ENCODE measurements around the gene TNS2. TPM values are rescaled to one million over a fixed set of nuclear protein-coding genes. Genes with fewer than 3 reads are reported as not detected.
"Not testable (repeated sequence)": the region's sequence is repeated elsewhere in the genome, so short reads cannot be mapped to it uniquely, and the experiment has no call there.

TNS2 gene
- total RNA-seq, 2 donors from 2014 or later = 0.69 to 4.6 TPM

- Mint-ChIP-seq H3K4me3 (peak within 1 kb of the TSS; percentile 84), H3K27ac (peak within 1 kb of the TSS; percentile 97), H3K27me3 (no peaks in the 10 kb centered on the region), H3K36me3 (ENCODE audit: low read depth) (peaks cover 33% of the 10 kb centered on the region), H3K9me3 (no peaks in the 10 kb centered on the region), H3K4me1 (peaks cover 28% of the 10 kb centered on the region)
- ATAC-seq (replicated peaks) = peak; percentile 98
These were observed 29.6 kb downstream of the TNS2 start, which contains the start of gene SPRYD3 for GRCh38 chr12:53079226-53080117. SPRYD3 (minus strand) TSS chr12:53079390; CDS start chr12:53079333, 57 bp downstream.

GRCh38 chr12:53082637-53083175 is 32.8 kb downstream of the TNS2 start:
- peak overlapping the region; percentile 14 for H3K4me3 Mint-ChIP-seq
- peaks cover 3% of the 10 kb centered on the region for H3K27me3 Mint-ChIP-seq
- H3K9me3 Mint-ChIP-seq = no peaks in the 10 kb centered on the region
- peak; percentile 3 for ATAC-seq (replicated peaks)
- H3K27ac Mint-ChIP-seq = no peak overlapping the region
- H3K4me1 Mint-ChIP-seq = peaks cover 14% of the 10 kb centered on the region
- peaks cover 1% of the 10 kb centered on the region for H3K36me3 Mint-ChIP-seq (ENCODE audit: low read depth)

GRCh38 chr12:53086361-53086760 is 36.5 kb downstream of the TNS2 start:
- Mint-ChIP-seq H3K27ac (no peak overlapping the region), H3K4me1 (no peaks in the 10 kb centered on the region), H3K9me3 (no peaks in the 10 kb centered on the region), H3K36me3 (ENCODE audit: low read depth) (no peaks in the 10 kb centered on the region), H3K4me3 (no peak overlapping the region), H3K27me3 (peaks cover 3% of the 10 kb centered on the region)
- no peak for ATAC-seq (replicated peaks)

GRCh38 chr12:53090105-53090504 is 40.2 kb downstream of the TNS2 start:
- no peak overlapping the region for H3K27ac Mint-ChIP-seq
- H3K27me3 Mint-ChIP-seq = peaks cover 3% of the 10 kb centered on the region
- no peak for ATAC-seq (replicated peaks)
- H3K4me3 Mint-ChIP-seq = no peak overlapping the region
- H3K9me3 Mint-ChIP-seq = no peaks in the 10 kb centered on the region
- peaks cover 3% of the 10 kb centered on the region for H3K4me1 Mint-ChIP-seq
- H3K36me3 Mint-ChIP-seq (ENCODE audit: low read depth) = no peaks in the 10 kb centered on the region

- ATAC-seq (replicated peaks) = no peak
- H3K4me3 Mint-ChIP-seq = no peak overlapping the region
- no peaks in the 10 kb centered on the region for H3K9me3 Mint-ChIP-seq
- H3K36me3 Mint-ChIP-seq (ENCODE audit: low read depth) = no peaks in the 10 kb centered on the region
- H3K27ac Mint-ChIP-seq = no peak overlapping the region
- peaks cover 2% of the 10 kb centered on the region for H3K27me3 Mint-ChIP-seq
- peaks cover 3% of the 10 kb centered on the region for H3K4me1 Mint-ChIP-seq
These were observed 40.7 kb downstream of the TNS2 start for GRCh38 chr12:53090554-53090953.

- H3K27me3 Mint-ChIP-seq = no peaks in the 10 kb centered on the region
- no peak overlapping the region for H3K4me3 Mint-ChIP-seq
- ATAC-seq (replicated peaks) = no peak
- H3K36me3 Mint-ChIP-seq (ENCODE audit: low read depth) = no peaks in the 10 kb centered on the region
- no peaks in the 10 kb centered on the region for H3K9me3 Mint-ChIP-seq
- H3K4me1 Mint-ChIP-seq = peaks cover 4% of the 10 kb centered on the region
- no peak overlapping the region for H3K27ac Mint-ChIP-seq
These were observed 41.9 kb downstream of the TNS2 start for GRCh38 chr12:53091756-53092155.

GRCh38 chr12:53093777-53094393 is 44.0 kb downstream of the TNS2 start:
- no peak overlapping the region for H3K27ac Mint-ChIP-seq
- no peak for ATAC-seq (replicated peaks)
- H3K27me3 Mint-ChIP-seq = peaks cover 4% of the 10 kb centered on the region
- H3K4me1 Mint-ChIP-seq = peaks cover 19% of the 10 kb centered on the region
- H3K4me3 Mint-ChIP-seq = no peak overlapping the region
- H3K9me3 Mint-ChIP-seq = no peaks in the 10 kb centered on the region
- no peaks in the 10 kb centered on the region for H3K36me3 Mint-ChIP-seq (ENCODE audit: low read depth)

- H3K27me3 Mint-ChIP-seq = peaks cover 4% of the 10 kb centered on the region
- no peaks in the 10 kb centered on the region for H3K36me3 Mint-ChIP-seq (ENCODE audit: low read depth)
- no peak overlapping the region for H3K4me3 Mint-ChIP-seq
- H3K27ac Mint-ChIP-seq = no peak overlapping the region
- H3K9me3 Mint-ChIP-seq = no peaks in the 10 kb centered on the region
- peaks cover 24% of the 10 kb centered on the region for H3K4me1 Mint-ChIP-seq
- ATAC-seq (replicated peaks) = no peak
These were observed 44.5 kb downstream of the TNS2 start for GRCh38 chr12:53094394-53094787.

GRCh38 chr12:53094796-53095595 is 45.1 kb downstream of the TNS2 start:
- H3K36me3 Mint-ChIP-seq (ENCODE audit: low read depth); H3K4me3 Mint-ChIP-seq; ATAC-seq (replicated peaks): not testable (repeated sequence)

GRCh38 chr12:53095596-53095895 is 45.7 kb downstream of the TNS2 start:
- not testable (repeated sequence) for H3K4me3 Mint-ChIP-seq; H3K27me3 Mint-ChIP-seq; H3K36me3 Mint-ChIP-seq (ENCODE audit: low read depth); ATAC-seq (replicated peaks); H3K9me3 Mint-ChIP-seq; H3K27ac Mint-ChIP-seq
- H3K4me1 Mint-ChIP-seq = peaks cover 25% of the 10 kb centered on the region

More at GRCh38 chr12:53094796-53095595, 45.1 kb downstream of the TNS2 start:
- H3K27ac Mint-ChIP-seq, H3K9me3 Mint-ChIP-seq, H3K27me3 Mint-ChIP-seq: not testable (repeated sequence)
- peaks cover 25% of the 10 kb centered on the region for H3K4me1 Mint-ChIP-seq

GRCh38 chr12:53096089-53096741 is 46.4 kb downstream of the TNS2 start:
- no peaks in the 10 kb centered on the region for H3K9me3 Mint-ChIP-seq
- H3K36me3 Mint-ChIP-seq (ENCODE audit: low read depth) = no peaks in the 10 kb centered on the region
- ATAC-seq (replicated peaks) = no peak
- peaks cover 4% of the 10 kb centered on the region for H3K27me3 Mint-ChIP-seq
- no peak overlapping the region for H3K27ac Mint-ChIP-seq
- H3K4me3 Mint-ChIP-seq = peak overlapping the region; percentile 83
- peaks cover 25% of the 10 kb centered on the region for H3K4me1 Mint-ChIP-seq

- peaks cover 25% of the 10 kb centered on the region for H3K4me1 Mint-ChIP-seq
- H3K27ac Mint-ChIP-seq = peak overlapping the region; percentile 37
- H3K27me3 Mint-ChIP-seq = peaks cover 4% of the 10 kb centered on the region
- ATAC-seq (replicated peaks) = no peak
- H3K36me3 Mint-ChIP-seq (ENCODE audit: low read depth) = no peaks in the 10 kb centered on the region
- H3K4me3 Mint-ChIP-seq = peak overlapping the region; percentile 83
- no peaks in the 10 kb centered on the region for H3K9me3 Mint-ChIP-seq
These were observed 46.9 kb downstream of the TNS2 start for GRCh38 chr12:53096759-53097158.

GRCh38 chr12:53097207-53097563 is 47.3 kb downstream of the TNS2 start:
- no peak for ATAC-seq (replicated peaks)
- Mint-ChIP-seq H3K27me3 (peaks cover 4% of the 10 kb centered on the region), H3K4me3 (peak overlapping the region; percentile 83), H3K36me3 (ENCODE audit: low read depth) (no peaks in the 10 kb centered on the region), H3K9me3 (no peaks in the 10 kb centered on the region), H3K4me1 (peaks cover 25% of the 10 kb centered on the region), H3K27ac (peak overlapping the region; percentile 37)

Data from activated T-helper 17 cell treated with anti-CD3 and anti-CD28 coated beads, Interleukin-2, amount 50 U/mL, for 72 hours (primary cell).